Measurements from ENCODE around the gene MAP7D3. TPM values are rescaled to one million over a fixed set of nuclear protein-coding genes. Genes with fewer than 3 reads are reported as not detected.

Gene MAP7D3
- total and polyA plus RNA-seq, 2 of the 8 experiments (the other 6 are each of a cell fraction or from before 2014, with no cell fraction given), result 4.8 to 19.6 TPM

DNA sequence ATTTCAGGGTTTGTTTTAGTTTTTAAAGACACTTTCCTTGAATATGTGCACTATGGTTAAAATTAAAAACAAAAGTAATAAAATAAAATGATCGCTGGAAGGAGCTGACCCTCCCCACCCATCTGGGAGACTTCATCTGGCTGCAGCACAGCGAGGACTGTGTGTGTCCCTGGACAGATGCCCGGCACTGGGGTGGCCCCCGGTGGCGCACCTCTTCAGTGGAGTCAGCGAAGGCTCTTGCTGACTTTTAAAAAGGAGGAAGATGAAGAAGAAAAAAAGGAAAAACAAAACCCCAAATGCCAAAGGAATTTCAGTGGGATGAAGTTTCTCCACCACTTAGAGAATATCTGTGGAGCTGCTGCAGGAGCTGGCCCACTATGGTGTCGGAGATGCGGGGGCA lies 44.2 kb upstream of the MAP7D3 start (continued):
- TF ChIP-seq SAP30 (IDR thresholded peaks at IDR 0.05; ENCODE audit: insufficient read depth, insufficient replicate concordance, low read length), result no peak
